GM21515 (cell line): ENCODE results near the gene NEK8.
"Not testable (repeated sequence)": the region's sequence is repeated elsewhere in the genome, so short reads cannot be mapped to it uniquely, and the experiment has no call there.

Experiments
- ATAC-seq: cut with Tn5 transposase; IDR thresholded peaks from one replicate; pipeline ENCODE4 v1.9.1; 2021; ENCODE audit not compliant: unreplicated experiment

Gene NEK8

GRCh38 chr17:28707339-28707720 is 21.3 kb upstream of the NEK8 start:
- ATAC-seq = no peak

- peak; percentile 56 for ATAC-seq
Measured at GRCh38 chr17:28710861-28711722, 17.5 kb upstream of the NEK8 start.

GRCh38 chr17:28711723-28712031 is 16.9 kb upstream of the NEK8 start, which contains the start of gene PROCA1:
PROCA1 (minus strand) TSS chr17:28711888; CDS start chr17:28711660, 228 bp downstream.
- ATAC-seq = no peak

GRCh38 chr17:28712032-28712704 is 16.4 kb upstream of the NEK8 start:
- no peak for ATAC-seq

- no peak for ATAC-seq
Measured at GRCh38 chr17:28712705-28713415, 15.7 kb upstream of the NEK8 start.

GRCh38 chr17:28714281-28714680 is 14.3 kb upstream of the NEK8 start:
- no peak for ATAC-seq

GRCh38 chr17:28715217-28715616 is 13.4 kb upstream of the NEK8 start:
- ATAC-seq = no peak

GRCh38 chr17:28716740-28717577 is 11.6 kb upstream of the NEK8 start:
- no peak for ATAC-seq

- no peak for ATAC-seq
Measured at GRCh38 chr17:28717578-28718332, 10.8 kb upstream of the NEK8 start, which contains the start of gene RAB34. RAB34 (minus strand) TSS chr17:28717868; CDS start chr17:28717266, 602 bp downstream.

GRCh38 chr17:28718333-28719020 is 10.1 kb upstream of the NEK8 start:
- no peak for ATAC-seq

GRCh38 chr17:28719021-28719433 is 9.6 kb upstream of the NEK8 start:
- peak; percentile 0 for ATAC-seq

- no peak for ATAC-seq
Measured at GRCh38 chr17:28720247-28720996, 8.2 kb upstream of the NEK8 start.

- not testable (repeated sequence) for ATAC-seq
Measured at GRCh38 chr17:28720997-28721329, 7.6 kb upstream of the NEK8 start.

GRCh38 chr17:28722417-28723158 is 6.0 kb upstream of the NEK8 start:
- ATAC-seq = no peak

- ATAC-seq = no peak
Measured at GRCh38 chr17:28723159-28723835, 5.3 kb upstream of the NEK8 start.

- not testable (repeated sequence) for ATAC-seq
Measured at GRCh38 chr17:28723836-28724499, 4.6 kb upstream of the NEK8 start.
